Measurements from ENCODE around the gene IQSEC2.

Gene IQSEC2

GRCh38 chrX:53316860-53317237, 35.5 kb upstream of the IQSEC2 start:
- no peak for DNase-seq (ENCODE audit: low read depth)
- no peak overlapping the region for H3K4me3 ChIP-seq (ENCODE audit: low read depth, low read length)
- no peak for TF ChIP-seq CTCF (IDR thresholded peaks at IDR 0.05; ENCODE audit: control insufficient read depth, extremely low read depth, insufficient read depth)

GRCh38 chrX:53316111-53316859, 34.9 kb upstream of the IQSEC2 start:
- TF ChIP-seq CTCF (IDR thresholded peaks at IDR 0.05; ENCODE audit: control insufficient read depth, extremely low read depth, insufficient read depth): no peak
- no peak for DNase-seq (ENCODE audit: low read depth)
- H3K4me3 ChIP-seq (ENCODE audit: low read depth, low read length): no peak overlapping the region

- no peak for DNase-seq (ENCODE audit: low read depth)
- TF ChIP-seq CTCF (IDR thresholded peaks at IDR 0.05; ENCODE audit: control insufficient read depth, extremely low read depth, insufficient read depth): no peak
- no peak overlapping the region for H3K4me3 ChIP-seq (ENCODE audit: low read depth, low read length)
Observed at GRCh38 chrX:53313728-53314105, 32.3 kb upstream of the IQSEC2 start.

- TF ChIP-seq CTCF (IDR thresholded peaks at IDR 0.05; ENCODE audit: control insufficient read depth, extremely low read depth, insufficient read depth): peak; percentile 64
- H3K4me3 ChIP-seq (ENCODE audit: low read depth, low read length): no peak overlapping the region
- DNase-seq (ENCODE audit: low read depth): no peak
Observed at GRCh38 chrX:53312946-53313727, 31.8 kb upstream of the IQSEC2 start.

- TF ChIP-seq CTCF (IDR thresholded peaks at IDR 0.05; ENCODE audit: control insufficient read depth, extremely low read depth, insufficient read depth): no peak
- no peak overlapping the region for H3K4me3 ChIP-seq (ENCODE audit: low read depth, low read length)
- DNase-seq (ENCODE audit: low read depth): no peak
Observed at GRCh38 chrX:53309837-53310236, 28.5 kb upstream of the IQSEC2 start.

- TF ChIP-seq CTCF (IDR thresholded peaks at IDR 0.05; ENCODE audit: control insufficient read depth, extremely low read depth, insufficient read depth): no peak
- DNase-seq (ENCODE audit: low read depth): no peak
- H3K4me3 ChIP-seq (ENCODE audit: low read depth, low read length): no peak overlapping the region
Observed at GRCh38 chrX:53308836-53309235, 27.5 kb upstream of the IQSEC2 start.
